Measurements from ENCODE around the gene ALDH3B1. TPM values are rescaled to one million over a fixed set of nuclear protein-coding genes. Genes with fewer than 3 reads are reported as not detected.
"Not testable (repeated sequence)": the region's sequence is repeated elsewhere in the genome, so short reads cannot be mapped to it uniquely, and the experiment has no call there.

The ALDH3B1 gene
- total RNA-seq, 1 experiment from 2014 or later: 14.0 TPM

DNA sequence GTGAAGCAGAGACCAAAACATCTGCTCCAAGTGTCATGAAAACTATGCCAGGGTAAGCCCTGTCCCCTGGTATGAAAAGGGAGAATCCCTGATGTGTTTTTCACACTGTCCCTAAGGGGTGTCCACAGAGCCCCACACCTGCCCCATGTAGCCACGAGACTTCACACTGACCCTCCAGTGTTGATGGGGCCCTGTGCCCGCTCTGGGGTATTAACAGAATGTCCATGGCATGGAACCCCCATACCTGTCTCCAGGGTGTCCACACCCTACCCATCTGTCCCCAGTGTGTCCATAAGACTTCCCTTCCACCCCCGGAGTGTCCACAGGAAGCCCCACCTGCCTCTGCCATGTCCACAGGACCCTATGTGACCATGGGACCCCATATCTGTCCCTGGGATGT lies 15.0 kb upstream of the ALDH3B1 start:
- not testable (repeated sequence) for H3K9me3 ChIP-seq, H3K4me3 ChIP-seq, DNase-seq, H3K36me3 ChIP-seq, H3K27me3 ChIP-seq

DNA sequence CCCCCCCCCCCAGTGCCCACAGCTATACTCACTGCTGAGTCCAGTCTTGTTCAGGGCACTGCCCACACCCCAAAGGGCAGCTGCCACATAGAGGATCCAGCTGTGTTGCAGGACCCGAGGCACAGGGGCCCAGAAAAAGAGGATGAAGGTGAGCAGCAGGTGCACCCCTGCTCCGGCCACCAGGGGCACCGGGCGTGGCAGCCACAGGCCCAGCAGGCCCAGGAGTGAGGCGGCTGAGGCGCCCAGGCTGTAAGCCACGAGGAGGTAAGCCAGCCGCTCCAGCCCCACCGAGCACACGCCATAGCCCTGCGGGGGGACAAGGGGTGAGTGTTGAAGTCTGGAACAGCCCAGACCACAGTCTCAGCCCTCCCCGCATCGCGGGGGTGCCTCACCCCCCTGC lies 14.5 kb upstream of the ALDH3B1 start:
- H3K4me3 ChIP-seq, H3K27me3 ChIP-seq, H3K36me3 ChIP-seq, DNase-seq, H3K9me3 ChIP-seq: not testable (repeated sequence)

DNA sequence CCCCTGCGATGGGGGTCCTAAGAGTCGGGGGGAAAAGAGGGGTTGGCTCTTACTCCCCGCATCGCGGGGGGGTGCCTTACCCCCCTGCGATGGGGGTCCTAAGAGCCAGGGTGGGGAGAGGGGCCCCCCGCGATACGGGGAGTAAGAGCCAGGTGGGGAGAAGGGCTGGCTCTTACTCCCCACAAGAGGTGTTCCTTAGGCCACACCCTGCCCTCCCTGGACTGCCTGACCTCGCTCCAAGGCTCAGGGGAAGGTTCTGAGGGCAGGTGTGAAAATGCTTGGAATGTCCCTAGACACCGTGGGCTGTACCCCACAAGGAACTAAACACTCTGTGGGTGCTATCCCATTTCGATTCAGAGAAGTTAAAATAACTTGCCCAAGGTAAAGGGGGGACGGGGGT lies 14.1 kb upstream of the ALDH3B1 start:
- no peak for DNase-seq
- H3K36me3 ChIP-seq: no peaks in the 10 kb centered on the region
- H3K4me3 ChIP-seq: no peak overlapping the region
- no peaks in the 10 kb centered on the region for H3K27me3 ChIP-seq
- no peaks in the 10 kb centered on the region for H3K9me3 ChIP-seq

DNA sequence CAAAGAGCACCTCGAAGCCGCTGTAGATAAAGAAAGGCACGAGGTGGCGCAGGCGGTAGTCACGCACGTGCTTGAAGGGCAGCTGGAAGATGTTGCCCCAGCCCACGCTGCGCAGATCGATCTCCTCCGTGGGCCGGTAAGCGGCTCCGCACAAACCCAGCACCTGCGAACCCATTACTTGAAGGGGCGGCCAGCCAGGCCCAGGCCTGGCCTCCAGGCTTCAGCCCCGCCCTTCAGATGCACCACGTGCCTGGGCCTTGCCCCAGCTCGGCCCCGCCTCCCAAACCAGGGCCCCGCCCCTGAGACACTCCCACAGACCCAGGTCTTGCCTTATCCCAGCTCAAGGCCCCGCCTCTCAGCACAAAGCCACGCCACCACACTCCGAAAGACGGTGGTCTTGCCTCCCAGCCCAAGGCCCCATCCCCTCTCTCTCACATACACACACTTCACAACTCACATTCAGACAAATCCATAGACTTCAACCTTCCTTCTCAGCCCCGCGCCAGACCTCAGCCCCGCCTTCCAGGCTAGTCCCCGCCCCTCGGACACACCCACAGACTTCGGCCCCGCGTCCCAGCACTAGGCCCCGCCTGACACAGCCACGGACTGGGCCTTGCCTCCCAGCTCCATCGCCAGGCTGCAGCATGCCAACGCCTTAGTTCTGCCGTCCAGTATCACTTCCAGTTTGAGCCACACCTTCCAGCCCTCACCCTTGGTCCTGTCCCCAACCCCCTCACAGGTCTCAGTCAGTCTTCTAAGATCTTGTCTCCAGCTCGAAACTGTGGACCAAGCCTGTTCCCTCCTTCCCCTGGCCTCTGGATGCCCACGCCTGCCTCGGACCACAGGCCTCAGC lies 13.3 kb upstream of the ALDH3B1 start:
- H3K4me3 ChIP-seq: peak overlapping the region; percentile 16; the same call in 1 of the 2 replicates
- no peaks in the 10 kb centered on the region for H3K27me3 ChIP-seq
- no peaks in the 10 kb centered on the region for H3K9me3 ChIP-seq
- no peaks in the 10 kb centered on the region for H3K36me3 ChIP-seq
- peak; percentile 75 for DNase-seq

DNA sequence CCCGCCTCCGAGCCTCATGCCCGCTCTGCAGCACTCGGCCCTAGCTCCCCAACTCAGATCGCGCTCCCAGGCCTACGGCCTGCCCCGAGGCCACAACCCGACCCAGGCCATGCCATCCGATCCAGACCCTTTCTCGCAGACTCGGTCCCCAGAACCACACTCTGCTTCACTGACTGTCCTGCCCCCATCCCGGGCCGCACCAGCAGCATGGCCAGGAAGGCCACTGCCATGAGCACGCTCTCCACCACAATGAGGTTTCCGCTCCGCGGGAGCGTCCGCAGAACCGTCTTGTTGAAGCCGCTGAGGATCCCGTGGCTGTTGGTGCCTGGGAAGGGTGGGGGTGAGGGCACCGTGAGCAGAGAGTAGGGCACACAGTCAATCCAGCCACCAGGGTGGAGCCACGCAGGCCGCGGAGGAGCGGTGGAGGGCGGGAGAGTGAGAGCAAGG lies 12.6 kb upstream of the ALDH3B1 start:
- Histone ChIP-seq H3K36me3 (no peaks in the 10 kb centered on the region), H3K9me3 (no peaks in the 10 kb centered on the region), H3K27me3 (no peaks in the 10 kb centered on the region), H3K4me3 (no peak overlapping the region)
- DNase-seq: no peak

DNA sequence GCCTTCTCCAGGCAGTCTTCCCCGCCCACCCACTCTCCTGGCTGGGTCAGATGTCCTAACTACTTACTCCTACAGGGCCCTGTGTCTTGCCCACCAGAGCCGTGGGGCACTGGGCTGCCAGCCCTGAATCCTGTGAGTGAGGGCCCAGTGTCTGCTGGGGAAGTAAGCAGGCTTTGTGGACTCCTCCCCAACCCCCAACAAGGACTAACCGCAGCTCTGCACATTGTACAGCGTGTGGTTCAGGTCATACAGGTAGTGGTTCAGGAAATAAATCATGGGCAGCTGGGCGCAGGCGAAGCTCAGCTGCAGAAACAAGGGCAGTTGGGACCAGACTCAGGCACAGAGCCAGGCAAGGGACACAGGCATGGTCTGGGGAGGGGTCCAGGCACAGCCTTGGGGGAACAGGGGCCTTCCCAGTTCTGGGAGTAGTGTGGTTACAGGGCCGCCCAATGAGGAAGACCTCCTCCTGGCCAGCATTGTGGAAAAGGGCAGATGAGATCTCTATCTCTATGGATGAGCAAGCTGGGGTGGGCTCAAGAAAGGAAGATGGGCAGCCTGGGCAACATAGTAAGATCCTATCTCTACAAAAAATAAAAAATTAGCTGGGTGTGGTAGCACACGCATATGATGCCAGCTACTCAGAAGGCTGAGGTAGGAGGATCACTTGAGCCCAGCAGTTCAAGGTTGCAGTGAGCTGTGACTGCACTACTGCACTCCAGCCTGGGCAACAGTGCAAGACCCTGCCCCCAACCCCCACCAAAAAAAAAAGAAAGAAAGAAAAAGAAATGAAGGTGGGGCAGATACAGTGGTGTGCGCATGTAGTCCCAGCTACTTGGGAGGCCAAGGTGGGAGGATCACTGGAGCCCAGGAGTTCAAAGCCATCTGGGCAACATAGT lies 11.7 kb upstream of the ALDH3B1 start:
- H3K4me3 ChIP-seq: no peak overlapping the region
- no peaks in the 10 kb centered on the region for H3K9me3 ChIP-seq
- H3K36me3 ChIP-seq: no peaks in the 10 kb centered on the region
- H3K27me3 ChIP-seq: no peaks in the 10 kb centered on the region
- no peak for DNase-seq

DNA sequence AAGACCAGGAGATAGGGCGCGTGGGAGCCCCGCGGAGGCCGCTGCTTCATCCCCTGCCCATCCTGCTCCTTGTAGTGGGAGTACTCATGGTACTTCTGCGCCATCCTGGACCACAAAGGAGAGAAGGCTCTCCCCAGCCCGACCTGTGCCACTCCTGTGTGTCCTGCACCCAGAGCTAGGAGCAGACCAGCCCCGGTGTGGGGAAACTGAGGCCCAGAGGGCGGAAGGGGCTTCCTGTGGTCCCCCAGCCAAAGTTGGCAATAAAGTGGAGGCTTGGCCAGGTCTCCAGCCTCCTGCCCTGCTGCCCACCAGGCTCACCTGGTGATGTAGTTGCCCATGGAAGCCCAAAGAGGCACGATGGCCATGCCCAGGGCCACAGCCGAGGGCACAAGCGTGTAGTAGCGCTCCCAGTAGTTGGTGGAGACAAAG lies 10.9 kb upstream of the ALDH3B1 start:
- no peak for DNase-seq
- Histone ChIP-seq H3K36me3 (no peaks in the 10 kb centered on the region), H3K9me3 (no peaks in the 10 kb centered on the region), H3K27me3 (no peaks in the 10 kb centered on the region), H3K4me3 (no peak overlapping the region)

DNA sequence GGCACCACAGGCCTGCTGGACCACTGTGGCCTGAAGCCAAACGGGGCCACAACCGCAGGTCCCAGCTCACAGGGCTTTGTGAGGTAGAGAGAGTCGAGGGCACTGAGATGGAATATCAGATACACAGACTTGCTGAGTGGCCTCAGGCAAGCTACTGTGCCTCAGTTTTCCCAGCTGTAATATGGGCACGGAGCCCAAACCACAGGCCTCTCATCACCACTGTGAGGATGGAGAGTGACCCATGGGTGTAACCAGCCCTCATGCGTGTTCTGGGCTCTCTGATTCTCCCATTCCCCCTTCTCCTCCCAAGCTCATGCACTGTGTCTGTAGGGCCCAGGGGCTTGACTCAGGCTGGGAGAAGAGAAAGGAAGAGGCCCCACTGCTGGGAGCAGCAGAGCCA lies 10.4 kb upstream of the ALDH3B1 start:
- Histone ChIP-seq H3K27me3 (no peaks in the 10 kb centered on the region), H3K9me3 (no peaks in the 10 kb centered on the region), H3K4me3 (no peak overlapping the region), H3K36me3 (no peaks in the 10 kb centered on the region)
- DNase-seq: no peak

DNA sequence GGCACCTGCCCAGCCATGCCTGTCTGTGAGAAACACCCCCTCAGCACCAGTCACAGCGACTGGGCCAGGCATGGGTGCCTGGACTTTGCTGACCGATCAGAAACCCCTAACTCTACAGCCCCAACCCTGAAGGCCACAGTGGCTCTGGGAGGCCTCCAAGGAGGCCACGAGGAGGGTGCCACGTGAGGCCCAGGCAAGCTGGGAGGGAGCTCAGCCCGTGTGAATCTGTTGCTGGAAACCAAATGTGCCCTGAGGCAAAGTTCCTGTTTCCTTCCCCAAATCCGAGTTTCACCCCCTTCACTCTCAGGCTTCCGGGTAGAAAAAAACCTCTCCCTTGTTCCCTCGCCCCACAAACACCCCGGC lies 7.6 kb upstream of the ALDH3B1 start:
- H3K27me3 ChIP-seq: no peaks in the 10 kb centered on the region
- H3K36me3 ChIP-seq: no peaks in the 10 kb centered on the region
- no peaks in the 10 kb centered on the region for H3K9me3 ChIP-seq
- H3K4me3 ChIP-seq: no peak overlapping the region
- DNase-seq: no peak

DNA sequence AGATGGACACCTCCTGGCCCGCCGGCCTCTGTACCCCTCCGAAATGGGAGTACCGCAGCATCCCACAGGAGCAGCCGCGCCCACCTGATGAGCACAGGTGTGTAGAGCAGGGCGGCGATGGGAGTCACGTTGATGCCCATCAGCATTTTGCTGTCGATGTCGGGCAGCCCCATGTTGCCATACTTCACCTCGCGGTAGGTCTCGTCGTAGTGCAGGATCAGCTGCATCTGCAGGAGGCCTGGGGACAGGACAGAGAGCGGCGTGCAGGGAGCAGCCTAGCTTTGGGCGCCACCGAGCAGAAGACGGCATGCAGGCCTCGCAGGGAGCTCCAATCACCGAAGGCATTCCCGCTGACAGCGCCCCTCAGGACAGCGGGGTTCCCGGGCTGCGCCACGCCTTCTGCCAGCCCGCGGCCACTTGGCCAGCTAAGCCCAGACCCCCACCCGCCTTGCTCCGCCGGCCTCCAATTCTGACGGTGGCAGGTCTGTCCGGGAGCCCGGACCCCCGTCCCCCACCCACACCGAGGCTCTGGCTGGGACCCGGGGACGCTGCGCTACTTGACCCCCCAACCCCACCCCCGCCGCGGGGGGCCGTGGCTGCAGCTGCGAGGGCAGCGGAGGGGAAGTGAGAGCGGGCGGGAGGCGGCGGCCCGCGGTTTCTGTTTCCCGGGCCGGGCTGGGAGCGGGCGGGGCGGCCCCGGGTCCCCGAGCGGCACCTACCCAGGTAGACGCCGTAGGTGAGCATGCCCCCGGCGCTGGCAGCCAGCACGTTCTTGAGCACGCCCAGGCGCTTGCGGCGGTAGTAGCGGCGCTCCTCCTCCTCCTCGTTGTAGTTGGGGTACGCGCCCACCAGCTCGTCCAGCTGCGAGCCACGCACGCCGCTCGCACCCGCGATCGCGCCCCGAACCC lies 6.9 kb upstream of the ALDH3B1 start:
- no peaks in the 10 kb centered on the region for H3K9me3 ChIP-seq
- no peak for DNase-seq
- no peaks in the 10 kb centered on the region for H3K36me3 ChIP-seq
- no peaks in the 10 kb centered on the region for H3K27me3 ChIP-seq
- H3K4me3 ChIP-seq: peak overlapping the region; percentile 53

DNA sequence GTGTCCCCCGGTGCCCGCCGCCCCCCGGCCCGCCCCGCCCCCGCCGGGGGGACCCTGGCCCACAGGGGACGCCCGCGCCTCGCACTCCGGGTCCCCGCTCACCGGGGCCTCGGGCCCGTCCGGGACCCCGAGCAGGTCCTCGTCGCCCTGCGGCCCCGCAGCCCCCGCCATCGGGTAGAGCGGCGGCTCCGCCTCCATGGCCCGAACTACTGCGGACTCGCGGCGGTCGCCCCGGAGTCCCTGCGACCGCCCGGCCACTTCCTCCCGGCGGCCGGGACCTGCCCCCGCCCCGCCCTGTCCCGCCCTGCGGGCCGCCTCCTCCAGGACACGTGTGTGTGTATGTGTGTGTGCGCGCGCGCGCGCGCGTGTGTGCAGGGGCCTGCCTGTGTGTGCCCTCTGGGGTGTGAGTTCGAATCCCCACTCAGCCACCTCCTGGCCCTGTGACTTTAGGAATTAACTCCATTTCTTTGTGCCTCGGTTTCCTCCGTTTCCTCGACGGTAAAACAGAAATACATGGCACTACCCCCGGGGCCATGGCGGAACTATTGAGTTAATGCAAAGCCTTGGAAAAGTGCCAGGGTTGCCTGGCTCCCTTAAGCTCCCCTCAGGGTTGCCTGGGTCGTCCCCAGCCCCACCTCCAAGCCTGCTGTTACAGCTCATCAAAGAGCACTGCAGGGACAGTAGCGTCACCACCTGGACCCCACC lies 6.1 kb upstream of the ALDH3B1 start, which contains the start of gene UNC93B1:
UNC93B1 (minus strand) TSS at position 252 of the 705 bp plus-strand sequence; CDS start at position 198, 54 bp downstream.
- peak; percentile 90 for DNase-seq
- H3K4me3 ChIP-seq: peak within 1 kb of the TSS; percentile 53
- no peaks in the 10 kb centered on the region for H3K36me3 ChIP-seq
- H3K27me3 ChIP-seq: no peaks in the 10 kb centered on the region
- H3K9me3 ChIP-seq: no peaks in the 10 kb centered on the region

DNA sequence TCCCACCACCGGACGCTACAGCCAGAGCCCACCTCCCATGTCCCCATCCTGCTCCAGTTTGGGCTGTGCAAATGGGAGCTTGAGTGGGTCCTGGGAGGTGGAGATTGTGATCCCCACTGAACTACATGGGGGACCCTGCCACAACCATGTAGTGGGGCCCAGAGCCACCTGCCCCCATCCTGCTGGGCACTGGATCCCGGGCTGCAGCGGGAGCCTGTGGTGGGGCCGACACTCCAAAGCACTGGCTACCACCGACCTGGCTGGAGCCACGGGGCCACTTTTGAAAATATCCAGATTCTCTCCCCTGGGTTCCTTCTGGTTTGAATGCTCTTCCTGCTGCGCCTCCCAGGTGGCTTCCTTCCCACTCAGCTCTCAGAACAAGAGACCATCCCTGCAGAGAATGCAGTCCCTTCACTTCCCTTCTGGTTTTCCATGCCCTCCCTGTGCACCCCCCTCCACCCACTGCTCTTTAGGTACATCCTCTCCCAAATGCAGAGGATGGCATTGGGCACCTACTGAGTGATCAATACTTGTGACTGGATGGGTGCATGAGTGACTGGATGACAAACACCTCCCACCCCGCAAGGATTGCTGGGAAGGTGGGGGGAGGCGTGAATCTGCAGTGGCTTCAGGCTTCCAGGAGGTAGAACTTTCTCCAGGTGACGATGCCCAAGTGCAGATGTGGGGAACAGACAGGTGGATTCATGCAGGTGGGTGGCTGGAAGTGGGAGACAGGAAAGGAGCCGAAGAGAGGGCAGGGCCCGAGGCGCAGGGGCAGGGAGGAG lies 5.4 kb upstream of the ALDH3B1 start:
- Histone ChIP-seq H3K9me3 (no peaks in the 10 kb centered on the region), H3K4me3 (peak overlapping the region; percentile 53), H3K36me3 (no peaks in the 10 kb centered on the region), H3K27me3 (no peaks in the 10 kb centered on the region)
- DNase-seq: no peak

DNA sequence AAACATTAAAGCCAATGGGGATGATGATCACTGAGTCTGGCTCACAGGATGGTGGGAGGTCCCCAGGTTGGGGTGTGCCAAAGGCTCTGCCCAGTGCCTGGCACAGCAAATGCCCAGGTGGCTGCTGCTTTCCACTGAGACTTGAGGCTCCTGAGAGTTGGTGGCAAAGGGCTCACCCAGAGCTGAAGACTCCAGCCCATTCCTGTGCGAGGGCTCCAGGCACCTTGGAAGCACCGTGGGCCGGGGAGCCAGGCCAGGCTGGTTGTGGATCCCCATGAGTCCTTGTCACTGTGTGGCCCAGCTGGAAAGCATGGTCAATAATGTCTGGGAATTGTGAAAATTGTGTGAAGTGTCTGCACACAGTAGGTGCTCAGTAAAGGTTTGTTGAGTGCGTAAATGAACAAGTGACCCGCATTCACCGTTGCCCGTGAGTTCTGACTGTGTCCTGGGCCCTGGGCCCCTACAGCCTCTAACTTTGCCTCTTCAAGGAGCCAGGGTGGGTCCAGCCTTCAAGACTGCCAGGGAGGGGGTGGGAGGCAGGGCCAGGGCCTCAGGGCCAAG lies 3.4 kb upstream of the ALDH3B1 start:
- DNase-seq: no peak
- H3K9me3 ChIP-seq: no peaks in the 10 kb centered on the region
- no peaks in the 10 kb centered on the region for H3K27me3 ChIP-seq
- H3K4me3 ChIP-seq: no peak overlapping the region
- H3K36me3 ChIP-seq: no peaks in the 10 kb centered on the region

DNA sequence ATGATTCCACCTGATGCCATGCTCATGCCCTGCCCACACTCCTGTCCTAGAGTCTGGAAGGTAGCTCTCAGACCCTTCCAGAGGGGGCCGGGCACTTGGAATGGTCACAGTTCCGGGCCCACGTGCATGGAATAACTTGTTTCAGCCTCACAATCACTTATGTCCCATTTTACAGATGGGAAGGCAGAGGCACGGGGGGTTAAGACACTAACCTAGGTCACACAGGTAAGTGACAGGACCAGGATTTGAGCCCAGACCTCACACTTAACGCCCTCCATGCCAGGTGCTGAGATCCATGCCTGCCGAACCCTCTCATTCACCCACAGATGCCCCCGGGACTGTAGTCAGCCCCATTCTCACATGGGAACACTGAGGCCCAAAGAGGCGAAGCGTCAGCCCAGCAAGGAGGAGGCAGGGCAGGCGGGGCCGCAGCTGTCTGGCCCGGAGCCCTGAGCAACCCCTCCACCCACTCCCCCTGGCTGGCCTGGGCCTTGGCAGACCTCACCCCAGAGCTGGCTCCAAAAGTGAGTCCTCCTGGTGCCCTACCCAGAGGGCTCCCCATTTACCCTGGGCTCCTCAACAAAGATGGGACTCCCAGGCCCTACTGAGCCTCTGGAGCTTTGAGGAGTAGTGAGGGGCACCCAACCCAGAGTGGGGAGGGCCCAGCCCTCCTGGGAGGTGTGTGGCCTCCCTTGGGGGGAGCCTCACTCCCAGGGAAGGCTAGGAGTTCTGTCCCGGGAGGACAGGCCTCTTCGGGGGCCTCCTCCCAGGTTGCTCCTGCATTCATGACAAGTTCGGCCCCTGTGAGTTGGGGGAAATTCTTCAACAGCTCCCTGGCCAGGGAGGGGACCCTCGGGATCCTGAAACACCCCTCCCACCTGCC lies 2.4 kb upstream of the ALDH3B1 start:
- DNase-seq: no peak
- Histone ChIP-seq H3K27me3 (no peaks in the 10 kb centered on the region), H3K4me3 (no peak overlapping the region), H3K36me3 (no peaks in the 10 kb centered on the region; the same call in 1 of the 2 replicates), H3K9me3 (no peaks in the 10 kb centered on the region)
